ENCODE data around the gene CD44.
A peak's percentile ranks its signal among the peaks of the same experiment; 100 is the strongest.

The CD44 gene

DNA sequence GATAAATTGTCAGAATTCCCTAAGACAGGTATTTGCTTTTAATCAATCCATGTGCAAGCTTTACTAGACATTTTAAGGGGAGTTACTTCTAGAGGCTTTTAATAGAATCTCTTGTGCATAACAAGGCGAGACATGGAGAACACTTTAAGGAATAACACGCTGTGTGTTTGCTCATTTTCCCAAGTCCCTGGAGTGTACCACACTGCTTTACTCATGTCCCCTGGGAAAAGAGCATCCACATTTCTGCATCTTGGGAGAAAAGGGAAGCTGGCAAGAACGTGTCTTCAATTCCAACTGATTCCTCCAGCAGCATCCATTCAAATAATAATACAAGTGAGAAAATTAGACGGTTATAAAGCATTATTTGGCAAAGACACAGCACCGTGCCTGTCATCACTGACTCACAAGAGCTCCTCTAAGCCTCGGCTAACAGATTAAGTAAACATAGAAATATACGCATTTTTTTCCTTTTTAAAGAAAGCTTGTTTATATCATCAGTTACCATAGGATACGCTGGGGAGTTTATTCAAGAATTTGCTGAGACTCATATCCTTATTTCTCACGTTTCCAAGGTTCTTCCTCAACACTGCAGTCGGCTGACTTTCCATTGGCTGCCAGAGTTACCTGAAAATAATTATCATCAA is 121.5 kb downstream of the CD44 start:
- DNase-seq = no peak

DNA sequence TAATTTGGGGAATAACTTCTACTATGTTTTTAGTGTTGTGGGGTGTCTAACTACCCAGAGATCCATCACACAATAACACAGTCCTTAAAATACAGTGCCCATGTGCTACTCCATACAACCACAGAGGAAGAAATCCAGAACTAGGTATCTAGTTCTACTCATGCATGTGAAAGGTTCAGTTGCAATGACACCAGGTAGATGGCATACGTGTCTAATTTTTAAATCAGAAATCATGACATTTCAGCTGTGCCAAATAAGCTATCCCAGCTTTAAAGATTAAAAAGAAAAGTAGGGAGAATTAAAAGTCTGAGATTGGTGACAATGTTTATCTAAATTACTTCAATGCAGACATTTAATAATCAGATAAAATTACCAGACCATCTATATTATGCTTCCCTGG is 122.2 kb downstream of the CD44 start:
- no peak for DNase-seq

- peak in 1 of 56 donors; percentile 9 for DNase-seq
These were observed 123.1 kb downstream of the CD44 start for GRCh38 chr11:35262056-35262455.

DNA sequence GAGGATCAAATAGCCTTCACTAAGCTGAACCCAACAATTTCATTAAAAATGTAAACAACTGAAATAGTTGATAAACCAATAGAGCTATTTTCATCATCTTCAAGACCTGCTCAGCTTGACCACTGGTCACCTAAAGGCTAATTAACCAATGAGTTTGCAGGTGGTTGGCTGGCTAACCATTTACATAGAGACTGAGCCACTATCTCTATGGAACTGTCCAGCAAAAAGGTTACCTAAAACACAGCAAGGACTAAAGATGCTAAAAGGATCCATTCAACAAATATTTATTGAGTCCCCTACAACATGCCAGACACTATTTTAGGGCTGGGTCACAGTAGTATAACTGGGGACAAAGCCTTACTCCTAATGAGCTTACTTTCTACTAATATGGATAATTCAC is 123.8 kb downstream of the CD44 start:
- no peak for DNase-seq

DNA sequence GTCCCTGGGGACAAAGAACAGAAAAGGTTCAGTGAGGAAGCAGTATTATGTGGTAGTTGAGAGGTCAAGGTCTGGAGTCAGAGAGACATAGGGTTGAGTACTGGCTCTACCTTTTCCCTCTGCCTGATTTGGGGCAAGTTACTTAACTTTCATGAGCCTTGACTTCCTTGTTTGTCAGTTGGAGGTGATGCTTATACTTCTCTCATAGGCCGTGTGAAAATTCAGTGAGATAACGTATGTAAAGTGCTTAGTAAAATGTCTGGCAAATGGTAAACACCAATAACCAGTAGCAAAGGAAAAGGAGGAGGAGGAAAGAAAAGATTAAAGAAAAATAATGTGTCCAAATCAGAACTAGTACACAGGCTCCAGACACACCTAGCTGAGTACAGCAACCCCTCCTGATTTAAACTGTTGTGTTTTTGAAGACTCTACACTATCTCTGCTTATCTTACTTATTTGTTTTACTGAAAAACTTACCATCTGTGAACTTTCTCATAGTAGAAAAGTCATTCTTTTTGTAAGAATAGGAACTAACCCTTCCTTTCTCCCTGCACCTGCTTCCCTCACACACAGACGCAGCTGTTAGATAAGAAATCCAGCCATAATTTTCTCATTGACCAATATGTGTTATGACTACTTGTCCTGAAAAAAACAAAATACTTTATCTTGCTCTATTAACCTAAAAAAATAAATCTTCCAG is 126.9 kb downstream of the CD44 start:
- no peak for DNase-seq

GRCh38 chr11:35267504-35267903 is 128.5 kb downstream of the CD44 start:
- no peak for DNase-seq

DNA sequence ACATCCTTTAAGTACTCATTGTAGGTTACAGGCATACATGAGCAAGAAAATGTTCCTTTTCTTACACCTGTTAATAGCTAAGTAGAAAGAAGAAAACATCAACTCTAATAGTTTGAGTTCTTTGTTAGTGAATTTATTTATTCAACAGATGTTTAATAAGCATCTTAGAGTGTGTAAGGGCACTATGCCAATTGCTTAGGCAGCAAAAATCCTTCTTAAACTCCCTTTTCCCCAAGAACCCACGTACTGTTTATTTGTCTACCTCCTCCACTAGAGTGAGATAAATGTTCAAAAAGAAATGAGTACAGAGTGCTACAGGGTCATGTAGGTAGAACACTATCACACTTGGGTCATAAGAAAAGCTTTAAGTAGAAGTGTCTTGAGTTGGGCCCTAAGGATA is 131.4 kb downstream of the CD44 start:
- DNase-seq = no peak

DNA sequence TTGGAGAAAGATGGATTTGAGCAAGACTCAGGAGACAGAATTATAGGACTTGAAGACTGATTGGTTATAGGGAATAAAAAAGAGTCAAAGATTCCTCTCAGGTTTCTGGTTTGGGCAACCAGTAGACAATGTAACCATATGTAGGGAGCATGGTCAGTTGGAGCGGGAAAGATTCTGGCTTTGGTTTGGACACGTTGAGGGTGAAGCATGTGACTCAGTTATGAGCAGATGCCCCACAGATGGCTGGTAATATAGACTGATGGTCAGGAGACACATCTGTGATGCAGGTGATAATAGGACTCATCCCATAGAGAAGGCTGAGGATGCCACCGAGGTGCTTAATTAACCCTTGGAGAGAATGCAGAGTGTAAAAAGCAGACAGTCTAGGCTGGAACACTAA is 132.1 kb downstream of the CD44 start:
- DNase-seq = no peak

GRCh38 chr11:35272391-35272902 is 133.5 kb downstream of the CD44 start:
- DNase-seq = peak in 1 of 56 donors; percentile 3

GRCh38 chr11:35274909-35275785 is 136.2 kb downstream of the CD44 start:
- peak in 27 of 56 donors; percentile 2 to 69 (median 20) for DNase-seq

GRCh38 chr11:35275786-35276170 is 136.8 kb downstream of the CD44 start:
- peak in 3 of 56 donors; percentile 34 to 40 (median 38) for DNase-seq

DNA sequence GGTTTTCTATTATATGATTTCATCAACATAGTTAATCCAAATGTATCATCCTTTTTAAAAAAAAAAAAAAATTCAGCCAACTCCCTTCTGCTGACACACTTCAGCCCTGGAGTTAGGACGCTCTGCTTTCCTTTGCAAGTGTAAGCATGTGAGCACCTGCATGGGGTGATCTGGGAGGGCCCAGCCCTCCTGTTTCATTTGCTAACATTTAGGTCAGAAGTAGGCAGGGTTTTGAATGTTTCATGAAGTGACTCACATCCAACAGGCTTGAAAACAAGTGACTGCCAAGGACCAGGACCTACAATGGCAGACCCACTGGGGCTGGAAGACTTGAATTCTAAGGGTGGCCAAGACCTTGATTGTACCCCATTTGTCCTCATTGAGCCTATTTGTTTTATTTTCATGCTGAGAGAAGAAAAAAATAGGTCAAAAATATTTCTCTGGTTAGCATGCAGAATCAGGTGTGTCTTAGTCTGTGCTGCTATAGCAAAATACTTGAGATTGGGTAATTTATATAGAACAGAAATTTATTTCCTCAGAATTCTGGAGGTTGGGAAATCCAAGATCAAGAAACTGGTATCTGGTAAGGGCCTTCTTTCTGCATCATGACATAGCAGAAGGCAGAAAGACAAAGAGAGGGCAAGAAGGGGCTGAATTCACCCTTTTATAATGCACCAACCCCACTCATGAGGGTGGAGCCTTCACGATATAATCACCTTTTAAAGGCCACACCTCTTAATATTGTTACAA is 137.6 kb downstream of the CD44 start:
- DNase-seq = peak in 27 of 56 donors; percentile 3 to 62 (median 26)

- no peak for DNase-seq
These were observed 138.9 kb downstream of the CD44 start for GRCh38 chr11:35277827-35278226.

- DNase-seq = no peak
These were observed 141.8 kb downstream of the CD44 start for GRCh38 chr11:35280727-35281126.

DNA sequence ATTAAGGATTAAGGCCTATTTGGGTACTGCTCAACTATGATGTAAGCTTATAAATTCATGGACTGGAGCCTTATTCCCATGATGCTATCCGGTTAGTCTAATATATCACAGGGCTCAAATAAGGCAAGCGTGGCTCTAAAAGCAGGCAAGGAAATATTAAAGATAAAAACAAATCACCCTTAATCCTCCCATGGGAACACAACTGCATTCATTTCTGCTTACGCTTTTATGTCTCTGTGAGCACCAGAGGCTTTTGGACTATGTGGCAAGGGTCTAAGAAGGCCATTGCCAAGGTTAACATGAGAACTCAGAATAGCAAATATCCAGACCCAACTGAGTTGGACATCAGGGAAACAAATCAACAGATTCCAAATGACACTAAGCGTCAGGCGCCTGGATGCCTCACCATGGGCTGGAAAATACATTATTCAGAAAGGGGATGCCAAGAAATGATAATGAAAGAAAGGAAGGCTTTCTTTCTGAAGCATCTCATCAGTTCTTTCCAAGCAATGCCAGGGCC is 142.3 kb downstream of the CD44 start:
- DNase-seq = no peak

All from nucleus accumbens (tissue), 56 donors.